Neural progenitor cell (in vitro differentiated cells): ENCODE data around the gene ACBD7. TPM values are rescaled to one million over a fixed set of nuclear protein-coding genes. Genes with fewer than 3 reads are reported as not detected.

ENCODE experiments used
- DNase-seq: peaks from one replicate; pipeline ENCODE4 v3.0.0-alpha.2; 2016; ENCODE audit warnings: low spot score
- H2AFZ ChIP-seq: fragments of 200-600 bp; sonication (generic); replicated peaks from 2 replicates; pipeline ENCODE4 v1.6.1; 2016; ENCODE audit warnings: antibody characterized with exemption
- H3F3A ChIP-seq: fragments of 200-600 bp; sonication (generic); 2 replicates; pipeline ENCODE4 v1.6.1; 2016; ENCODE audit warnings: antibody characterized with exemption, low read depth
- H3K27ac ChIP-seq: fragments of 200-600 bp; sonication (generic); 2 replicates; pipeline ENCODE4 v1.5.1; 2016; ENCODE audit warnings: mild to moderate bottlenecking
- H3K27me3 ChIP-seq: fragments of 200-600 bp; sonication (generic); 2 replicates; pipeline ENCODE4 v1.6.1; 2016; ENCODE audit warnings: mild to moderate bottlenecking, moderate library complexity
- H3K36me3 ChIP-seq: fragments of 200-600 bp; sonication (generic); 2 replicates; pipeline ENCODE4 v1.5.1; 2016
- H3K4me1 ChIP-seq: fragments of 200-600 bp; sonication (generic); 2 replicates; pipeline ENCODE4 v1.6.1; 2016; ENCODE audit warnings: mixed run types
- H3K4me2 ChIP-seq: fragments of 200-600 bp; sonication (generic); 2 replicates; pipeline ENCODE4 v1.6.1; 2016
- H3K4me3 ChIP-seq: fragments of 200-600 bp; sonication (generic); 2 replicates; pipeline ENCODE4 v1.5.1; 2016
- H3K79me2 ChIP-seq: fragments of 200-600 bp; sonication (generic); 2 replicates; pipeline ENCODE4 v1.6.1; 2016; ENCODE audit warnings: low read depth
- H3K9ac ChIP-seq: fragments of 200-600 bp; sonication (generic); 2 replicates; pipeline ENCODE4 v1.6.1; 2016
- H3K9me3 ChIP-seq: fragments of 200-600 bp; sonication (generic); 2 replicates; pipeline ENCODE4 v1.5.1; 2016; ENCODE audit warnings: low read depth
- H4K20me1 ChIP-seq: fragments of 200-600 bp; sonication (generic); 2 replicates; pipeline ENCODE4 v1.6.1; 2016; ENCODE audit warnings: low read depth
- H3K27ac Mint-ChIP-seq: 3 replicates; pipeline ENCODE4 v1.8.0; 2021; ENCODE audit warnings: mixed read lengths
- H3K27me3 Mint-ChIP-seq: 2 replicates; pipeline ENCODE4 v1.8.0; 2022; ENCODE audit warnings: low read depth, mild to moderate bottlenecking, inconsistent platforms, moderate library complexity, mixed read lengths; ENCODE audit not compliant: insufficient read depth
- H3K36me3 Mint-ChIP-seq: 3 replicates; pipeline ENCODE4 v1.8.0; 2021; ENCODE audit warnings: mixed read lengths
- H3K4me1 Mint-ChIP-seq: 3 replicates; pipeline ENCODE4 v1.8.0; 2021; ENCODE audit warnings: mixed read lengths
- H3K4me3 Mint-ChIP-seq: 3 replicates; pipeline ENCODE4 v1.8.0; 2021; ENCODE audit warnings: mild to moderate bottlenecking, moderate library complexity, mixed read lengths
- H3K9me3 Mint-ChIP-seq: 3 replicates; pipeline ENCODE4 v1.8.0; 2020; ENCODE audit warnings: mixed read lengths
- EZH2 ChIP-seq: fragments of 200-600 bp; sonication (generic); IDR thresholded peaks from 2 replicates; pipeline ENCODE4 v1.6.1; 2017; ENCODE audit warnings: antibody characterized with exemption, mild to moderate bottlenecking, moderate library complexity
- EZH2phosphoT487 ChIP-seq: fragments of 200-600 bp; sonication (generic); IDR thresholded peaks from 2 replicates; pipeline ENCODE4 v1.6.1; 2017; ENCODE audit warnings: antibody characterized with exemption
- total RNA-seq: library from RNA; depleted of rRNA; stranded (reverse); fragments of >200 nt; gene quantifications from 2 replicates; pipeline ENCODE4 v1.2.3, GENCODE V29; 2015; ENCODE audit warnings: low replicate concordance
- TF ChIP-seq, protein P1 (sequence below): fragments of 200-600 bp; sonication (generic); IDR thresholded peaks from 2 replicates; pipeline ENCODE4 v1.5.1; 2017; ENCODE audit warnings: antibody characterized with exemption, mild to moderate bottlenecking

ACBD7 gene
- total RNA-seq, 1 donor from 2014 or later, result 97.3 TPM

- H3K36me3 Mint-ChIP-seq, result peaks cover 26% of the 10 kb centered on the region
- H3K9ac ChIP-seq, result no peak overlapping the region
- DNase-seq, result no peak
- H3K79me2 ChIP-seq, result no peaks in the 10 kb centered on the region
- H3K4me2 ChIP-seq, result no peak overlapping the region
- H3K4me1 Mint-ChIP-seq, result no peaks in the 10 kb centered on the region
- no peaks in the 10 kb centered on the region for H4K20me1 ChIP-seq
- no peak for TF ChIP-seq EZH2
- TF ChIP-seq, protein P1, sequence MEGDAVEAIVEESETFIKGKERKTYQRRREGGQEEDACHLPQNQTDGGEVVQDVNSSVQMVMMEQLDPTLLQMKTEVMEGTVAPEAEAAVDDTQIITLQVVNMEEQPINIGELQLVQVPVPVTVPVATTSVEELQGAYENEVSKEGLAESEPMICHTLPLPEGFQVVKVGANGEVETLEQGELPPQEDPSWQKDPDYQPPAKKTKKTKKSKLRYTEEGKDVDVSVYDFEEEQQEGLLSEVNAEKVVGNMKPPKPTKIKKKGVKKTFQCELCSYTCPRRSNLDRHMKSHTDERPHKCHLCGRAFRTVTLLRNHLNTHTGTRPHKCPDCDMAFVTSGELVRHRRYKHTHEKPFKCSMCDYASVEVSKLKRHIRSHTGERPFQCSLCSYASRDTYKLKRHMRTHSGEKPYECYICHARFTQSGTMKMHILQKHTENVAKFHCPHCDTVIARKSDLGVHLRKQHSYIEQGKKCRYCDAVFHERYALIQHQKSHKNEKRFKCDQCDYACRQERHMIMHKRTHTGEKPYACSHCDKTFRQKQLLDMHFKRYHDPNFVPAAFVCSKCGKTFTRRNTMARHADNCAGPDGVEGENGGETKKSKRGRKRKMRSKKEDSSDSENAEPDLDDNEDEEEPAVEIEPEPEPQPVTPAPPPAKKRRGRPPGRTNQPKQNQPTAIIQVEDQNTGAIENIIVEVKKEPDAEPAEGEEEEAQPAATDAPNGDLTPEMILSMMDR, result no peak
- TF ChIP-seq EZH2phosphoT487, result no peak
- H3K4me3 Mint-ChIP-seq, result no peak overlapping the region
- no peaks in the 10 kb centered on the region for H3K27me3 ChIP-seq
- no peaks in the 10 kb centered on the region for H3K36me3 ChIP-seq
- no peaks in the 10 kb centered on the region for H3K27me3 Mint-ChIP-seq
- no peaks in the 10 kb centered on the region for H3K9me3 ChIP-seq
- H2AFZ ChIP-seq, result no peak overlapping the region
- no peak overlapping the region for H3K27ac Mint-ChIP-seq
- H3K9me3 Mint-ChIP-seq, result no peaks in the 10 kb centered on the region
- H3K4me3 ChIP-seq, result no peak overlapping the region
- H3K4me1 ChIP-seq, result no peaks in the 10 kb centered on the region
- H3K27ac ChIP-seq, result no peak overlapping the region
- H3F3A ChIP-seq, result no peaks in the 10 kb centered on the region
Measured at GRCh38 chr10:15124190-15124589, 35.6 kb upstream of the ACBD7 start.

GRCh38 chr10:15123749-15124184 lies 35.2 kb upstream of the ACBD7 start:
- no peak overlapping the region for H3K4me3 Mint-ChIP-seq
- H3K27me3 ChIP-seq, result no peaks in the 10 kb centered on the region
- no peaks in the 10 kb centered on the region for H3K36me3 ChIP-seq
- no peak overlapping the region for H3K27ac Mint-ChIP-seq
- no peaks in the 10 kb centered on the region for H3K9me3 Mint-ChIP-seq
- H3K9ac ChIP-seq, result no peak overlapping the region
- no peak overlapping the region for H3K4me2 ChIP-seq
- H3K9me3 ChIP-seq, result no peaks in the 10 kb centered on the region
- H3K79me2 ChIP-seq, result no peaks in the 10 kb centered on the region
- no peak for DNase-seq
- H3K27ac ChIP-seq, result no peak overlapping the region
- no peak overlapping the region for H3K4me3 ChIP-seq
- H3K4me1 Mint-ChIP-seq, result no peaks in the 10 kb centered on the region
- TF ChIP-seq EZH2 (no peak), EZH2phosphoT487 (no peak)
- TF ChIP-seq, protein P1, result no peak
- no peaks in the 10 kb centered on the region for H3K27me3 Mint-ChIP-seq
- H3F3A ChIP-seq, result no peaks in the 10 kb centered on the region
- no peak overlapping the region for H2AFZ ChIP-seq
- peaks cover 30% of the 10 kb centered on the region for H3K36me3 Mint-ChIP-seq
- H3K4me1 ChIP-seq, result no peaks in the 10 kb centered on the region
- no peaks in the 10 kb centered on the region for H4K20me1 ChIP-seq

GRCh38 chr10:15122477-15123030 lies 34.0 kb upstream of the ACBD7 start:
- no peaks in the 10 kb centered on the region for H3K27me3 ChIP-seq
- Mint-ChIP-seq H3K9me3 (no peaks in the 10 kb centered on the region), H3K27me3 (no peaks in the 10 kb centered on the region), H3K4me1 (no peaks in the 10 kb centered on the region), H3K27ac (no peak overlapping the region), H3K36me3 (peaks cover 23% of the 10 kb centered on the region), H3K4me3 (no peak overlapping the region)
- TF ChIP-seq, protein P1, result no peak
- TF ChIP-seq EZH2phosphoT487, result no peak
- TF ChIP-seq EZH2, result no peak
- no peak overlapping the region for H3K4me2 ChIP-seq
- no peak overlapping the region for H3K9ac ChIP-seq
- H3K27ac ChIP-seq, result no peak overlapping the region
- H3K9me3 ChIP-seq, result no peaks in the 10 kb centered on the region
- no peaks in the 10 kb centered on the region for H4K20me1 ChIP-seq
- H3K4me1 ChIP-seq, result no peaks in the 10 kb centered on the region
- H2AFZ ChIP-seq, result no peak overlapping the region
- DNase-seq, result no peak
- H3F3A ChIP-seq, result no peaks in the 10 kb centered on the region
- peaks cover 4% of the 10 kb centered on the region for H3K36me3 ChIP-seq
- no peak overlapping the region for H3K4me3 ChIP-seq
- no peaks in the 10 kb centered on the region for H3K79me2 ChIP-seq
